Tibial nerve (tissue), 4 donors: ENCODE data around the gene COL6A2. TPM values are rescaled to one million over a fixed set of nuclear protein-coding genes. Genes with fewer than 3 reads are reported as not detected.
A peak's percentile ranks its signal among the peaks of the same experiment; 100 is the strongest.

ENCODE experiments used
- DNase-seq, 2 donors: peaks; one replicate each; pipeline ENCODE4 v3.0.0-alpha.2; 2019; ENCODE audit warnings: low spot score in 2 of 2
- H3K27ac ChIP-seq, 4 donors: fragments of 200-600 bp; sonication (generic) in 3 of 4; one replicate each; pipeline ENCODE4 v1.5.1; 2017 to 2019; ENCODE audit warnings: mild to moderate bottlenecking in 1 of 4
- H3K27me3 ChIP-seq, 2 donors: fragments of 200-600 bp; sonication (generic) in 1 of 2; one replicate each; pipeline versions ENCODE4 v1.5.1 to v1.6.0; 2017 to 2019
- H3K36me3 ChIP-seq, 3 donors: fragments of 200-600 bp; sonication (generic); one replicate each; pipeline ENCODE4 v1.5.1; 2018 to 2019
- H3K4me1 ChIP-seq, 4 donors: fragments of 200-600 bp; sonication (generic) in 3 of 4; one replicate each; pipeline ENCODE4 v1.5.1; 2017 to 2019
- H3K4me3 ChIP-seq, 4 donors: fragments of 200-600 bp; sonication (generic) in 3 of 4; one replicate each; pipeline ENCODE4 v1.5.1; 2017 to 2019; ENCODE audit warnings: mild to moderate bottlenecking in 1 of 4, moderate library complexity in 1 of 4
- H3K9me3 ChIP-seq, 4 donors: fragments of 200-600 bp; sonication (generic) in 3 of 4; one replicate each; pipeline ENCODE4 v1.5.1; 2017 to 2019
- CTCF ChIP-seq, 5 experiments: fragments of 200-600 bp in 3 of 5; fragments of 450-650 bp in 2 of 5; sonication (generic) in 3 of 5; IDR thresholded peaks; one replicate each; pipeline ENCODE4 v1.5.1; 2016 to 2019; ENCODE audit warnings: antibody characterized with exemption in 5 of 5, mild to moderate bottlenecking in 3 of 5, moderate library complexity in 2 of 5
- EP300 ChIP-seq, 2 donors: sonication (generic); formaldehyde crosslinking; IDR thresholded peaks; one replicate each; pipeline ENCODE4 v1.6.1; 2017; ENCODE audit warnings: antibody characterized with exemption in 2 of 2, mild to moderate bottlenecking in 1 of 2
- POLR2A ChIP-seq, 2 donors: fragments of 450-650 bp; IDR thresholded peaks; one replicate each; pipeline ENCODE4 v1.6.1; 2017; ENCODE audit warnings: antibody characterized with exemption in 2 of 2, mild to moderate bottlenecking in 2 of 2, moderate library complexity in 2 of 2
- WGBS, 2 donors: methylation state at CpG; one replicate each; pipeline ENCODE4 v1.1.5; 2018; 5-methylcytosine and 5-hydroxymethylcytosine counted together
- total RNA-seq, 4 donors: library from RNA; depleted of rRNA; stranded (reverse); fragments of >200 nt; gene quantifications; one replicate each; pipeline ENCODE4 v1.1.0, GENCODE V29; 2016

Gene COL6A2
- total RNA-seq, 4 donors from 2014 or later = 470 to 1,210 (median 744) TPM

GRCh38 chr21:46092811-46093667 lies 4.9 kb upstream of the COL6A2 start:
- peaks cover 0 to 17% (median 3%) of the 10 kb centered on the region in 4 donors for H3K9me3 ChIP-seq
- H3K4me3 ChIP-seq = no peak overlapping the region
- TF ChIP-seq POLR2A (IDR thresholded peaks at IDR 0.05) (no peak), CTCF (IDR thresholded peaks at IDR 0.05) (no peak), EP300 (IDR thresholded peaks at IDR 0.05) (no peak)
- H3K27ac ChIP-seq = peak overlapping the region; percentile 8 to 89 (median 77)
- no peak for DNase-seq
- no peaks in the 10 kb centered on the region for H3K36me3 ChIP-seq
- H3K4me1 ChIP-seq = peaks cover 0 to 31% (median 3%) of the 10 kb centered on the region in 4 donors
- 69 to 79% methylated on average over 7 to 11 of the region's 11 CpGs for WGBS, 2 donors
- no peaks in the 10 kb centered on the region for H3K27me3 ChIP-seq

- H3K4me1 ChIP-seq = peaks cover 0 to 35% (median 3%) of the 10 kb centered on the region in 4 donors
- peaks cover 0 to 9% (median 0%) of the 10 kb centered on the region in 4 donors for H3K9me3 ChIP-seq
- no peak for DNase-seq
- no peak overlapping the region for H3K4me3 ChIP-seq
- H3K27ac ChIP-seq = peak overlapping the region in 2 of 4 donors; percentile 88 to 89
- no peak for TF ChIP-seq CTCF (IDR thresholded peaks at IDR 0.05)
- no peak for TF ChIP-seq POLR2A (IDR thresholded peaks at IDR 0.05)
- no peak for TF ChIP-seq EP300 (IDR thresholded peaks at IDR 0.05)
- 82 to 92% methylated on average over 7 to 11 of the region's 11 CpGs for WGBS, 2 donors
- no peaks in the 10 kb centered on the region for H3K36me3 ChIP-seq
- no peaks in the 10 kb centered on the region for H3K27me3 ChIP-seq
Observed at GRCh38 chr21:46093668-46094400, 4.1 kb upstream of the COL6A2 start.

GRCh38 chr21:46094401-46095082 lies 3.4 kb upstream of the COL6A2 start:
- H3K4me3 ChIP-seq = no peak overlapping the region
- H3K4me1 ChIP-seq = peaks cover 0 to 40% (median 3%) of the 10 kb centered on the region in 4 donors
- peak overlapping the region in 2 of 4 donors; percentile 17 to 43 for H3K27ac ChIP-seq
- no peaks in the 10 kb centered on the region for H3K36me3 ChIP-seq
- peaks cover 0 to 4% (median 0%) of the 10 kb centered on the region in 4 donors for H3K9me3 ChIP-seq
- H3K27me3 ChIP-seq = peaks cover 0 to 2% of the 10 kb centered on the region in 2 donors
- TF ChIP-seq EP300 (IDR thresholded peaks at IDR 0.05) (no peak), POLR2A (IDR thresholded peaks at IDR 0.05) (no peak), CTCF (IDR thresholded peaks at IDR 0.05) (no peak)
- no peak for DNase-seq
- 73 to 85% methylated on average over 9 to 14 of the region's 14 CpGs for WGBS, 2 donors

DNA sequence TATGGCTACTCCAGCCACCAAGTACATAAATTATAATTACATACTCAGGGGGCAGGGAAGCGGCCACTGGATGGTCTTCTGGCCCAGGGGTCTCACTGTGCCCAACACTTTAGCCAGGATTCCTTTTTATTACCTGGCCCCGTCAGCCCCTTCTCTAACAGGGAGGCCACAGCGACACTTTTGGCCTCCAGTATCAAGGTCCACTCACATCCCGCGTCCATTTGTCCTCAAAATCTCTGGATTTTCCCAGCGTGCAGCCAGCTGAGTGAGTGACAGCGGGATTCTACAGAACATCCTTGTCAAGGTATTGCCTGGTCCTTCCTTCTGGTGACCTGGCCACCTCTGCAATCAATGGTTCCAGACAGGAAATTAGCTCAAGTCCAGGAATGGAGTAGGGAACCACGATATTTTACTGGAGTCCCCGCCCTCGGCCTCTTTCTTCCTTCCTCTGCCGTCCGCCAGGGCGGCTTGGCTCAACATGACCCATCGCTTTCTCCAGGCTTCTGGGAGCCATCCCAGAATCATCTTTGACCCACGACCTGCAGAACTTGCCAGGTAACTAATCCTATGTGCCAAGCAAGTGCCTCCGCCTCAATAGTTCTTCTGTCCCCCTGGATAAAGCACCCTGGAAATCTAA lies 2.7 kb upstream of the COL6A2 start:
- no peak for DNase-seq
- Histone ChIP-seq H3K4me3 (no peak overlapping the region), H3K27me3 (peaks cover 0 to 4% of the 10 kb centered on the region in 2 donors), H3K36me3 (no peaks in the 10 kb centered on the region), H3K9me3 (no peaks in the 10 kb centered on the region), H3K27ac (peak overlapping the region in 1 of 4 donors; percentile 43), H3K4me1 (peaks cover 0 to 46% (median 3%) of the 10 kb centered on the region in 4 donors)
- TF ChIP-seq CTCF (IDR thresholded peaks at IDR 0.05) (peak in 1 of 5 experiments; percentile 28), EP300 (IDR thresholded peaks at IDR 0.05) (no peak)
- WGBS, 2 donors = 76 to 83% methylated on average over 16 of the region's 16 CpGs
